Activated CD4-positive, CD25-positive, alpha-beta regulatory T cell treated with anti-CD3 and anti-CD28 coated beads, Interleukin-2, amount 50 U/mL, for 16 hours (primary cell): ENCODE measurements around the gene GMDS.
"Not testable (repeated sequence)": the region's sequence is repeated elsewhere in the genome, so short reads cannot be mapped to it uniquely, and the experiment has no call there.

Experiments
- DNase-seq: peaks from one replicate; pipeline ENCODE4 v3.0.0-alpha.2; 2020; ENCODE audit warnings: low read depth, low spot score

GMDS gene

DNA sequence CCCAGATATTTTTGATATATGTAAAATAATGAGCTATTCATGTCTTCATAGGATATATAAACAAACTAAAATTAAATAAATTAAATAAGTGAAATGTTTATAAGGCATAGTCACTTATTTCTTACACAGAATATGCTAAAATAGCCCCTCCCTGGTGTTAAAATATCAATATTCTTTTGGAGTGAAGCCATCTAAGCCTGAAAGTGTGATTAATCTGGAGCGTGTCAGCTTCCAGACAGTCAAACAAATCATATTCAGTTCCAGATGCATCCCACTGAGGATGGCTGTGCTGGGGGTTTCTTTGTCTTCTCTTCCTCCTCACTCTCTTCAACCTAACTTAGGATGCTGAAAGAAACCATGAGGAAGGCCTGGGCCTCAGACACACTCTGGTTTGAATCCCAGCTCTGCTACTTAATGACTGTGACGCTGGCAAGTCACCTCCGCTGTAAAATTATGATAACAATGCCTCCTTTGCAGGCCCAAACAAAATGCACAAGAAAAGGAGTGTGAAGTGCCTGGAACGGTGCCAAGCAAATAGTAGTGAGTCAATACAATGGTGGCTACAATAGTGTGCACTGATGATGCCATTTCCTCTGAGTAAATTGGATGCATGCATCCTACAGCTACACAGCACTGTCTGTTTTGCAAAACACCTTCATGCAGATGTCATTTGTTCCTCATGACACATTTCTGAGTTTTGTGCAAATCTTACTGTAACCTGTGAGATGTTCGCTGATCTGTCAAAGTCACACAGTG, 474.3 kb downstream of the GMDS start:
- DNase-seq = no peak

DNA sequence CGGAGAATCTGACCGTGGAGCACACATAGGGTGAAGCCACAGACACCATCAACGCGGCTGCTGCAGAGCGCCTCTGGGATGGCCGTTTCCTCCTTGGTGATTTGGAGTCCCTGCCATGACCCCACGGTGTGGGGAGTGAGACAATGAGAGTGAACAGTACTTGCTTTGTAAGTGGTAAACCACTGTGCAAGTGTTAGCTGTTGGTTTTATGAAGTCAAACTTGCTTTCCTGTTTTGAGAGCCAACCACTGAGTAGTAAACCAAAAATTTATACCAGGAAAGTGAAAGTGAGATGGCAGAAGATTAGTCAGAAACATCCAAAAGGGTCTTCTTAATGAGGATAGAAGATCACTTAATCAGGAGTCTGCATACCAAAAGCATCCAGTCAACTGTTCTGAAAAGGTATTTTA, 475.0 kb downstream of the GMDS start:
- DNase-seq = no peak

DNA sequence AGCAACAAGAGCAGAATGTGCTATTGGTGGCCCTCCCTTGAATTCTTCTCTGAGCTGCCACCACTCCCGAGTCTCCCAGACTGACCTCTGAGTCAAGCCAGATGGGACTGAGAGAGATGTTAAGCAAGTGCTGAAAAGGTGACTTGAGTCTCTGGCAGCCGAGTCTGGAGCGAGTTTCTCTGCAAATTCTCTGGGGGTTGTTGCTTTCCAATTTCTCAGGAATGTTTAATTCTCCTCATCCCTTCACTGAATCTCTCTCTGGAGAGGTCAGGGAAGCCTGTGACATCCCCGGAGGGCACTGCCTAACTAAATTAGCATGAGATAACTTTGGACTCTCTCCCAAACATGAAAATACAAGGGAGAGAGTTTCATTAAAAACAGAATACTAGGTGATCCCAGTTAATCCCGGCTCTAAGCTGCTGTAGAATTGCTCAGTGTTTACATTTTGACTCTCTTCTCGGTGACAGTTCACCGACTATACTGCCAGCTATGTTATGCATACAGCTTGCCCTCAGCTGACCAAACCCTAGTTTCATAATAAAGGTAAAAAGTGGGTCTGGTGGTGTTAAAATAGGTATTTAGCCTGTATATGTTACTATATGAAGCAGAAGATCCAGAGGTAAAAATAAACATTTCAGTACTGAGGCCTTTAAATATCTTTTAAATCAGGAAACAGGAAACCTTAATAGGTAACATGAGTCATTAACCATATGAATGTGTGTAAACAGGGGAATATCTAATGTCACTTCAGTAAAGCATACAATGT, 477.7 kb downstream of the GMDS start:
- no peak for DNase-seq

DNA sequence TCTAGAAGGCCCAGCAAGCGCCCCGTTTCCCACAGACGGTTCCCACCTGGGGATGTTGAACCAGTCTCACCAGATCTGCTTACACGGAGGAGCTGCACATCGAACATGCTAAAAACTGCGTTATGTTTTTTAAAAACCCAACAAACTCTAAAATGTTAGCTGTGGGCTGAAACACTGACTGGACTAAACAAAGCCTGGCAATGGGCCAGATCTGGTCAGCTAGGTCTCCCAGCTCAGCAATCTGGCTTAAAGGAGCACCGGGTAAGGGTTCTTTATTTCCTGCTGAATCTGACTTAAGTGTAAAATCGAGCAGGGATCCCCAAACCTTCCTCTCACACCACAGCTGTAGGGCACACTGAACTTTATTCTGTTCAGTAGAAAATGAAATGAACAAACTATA, 478.8 kb downstream of the GMDS start:
- no peak for DNase-seq

DNA sequence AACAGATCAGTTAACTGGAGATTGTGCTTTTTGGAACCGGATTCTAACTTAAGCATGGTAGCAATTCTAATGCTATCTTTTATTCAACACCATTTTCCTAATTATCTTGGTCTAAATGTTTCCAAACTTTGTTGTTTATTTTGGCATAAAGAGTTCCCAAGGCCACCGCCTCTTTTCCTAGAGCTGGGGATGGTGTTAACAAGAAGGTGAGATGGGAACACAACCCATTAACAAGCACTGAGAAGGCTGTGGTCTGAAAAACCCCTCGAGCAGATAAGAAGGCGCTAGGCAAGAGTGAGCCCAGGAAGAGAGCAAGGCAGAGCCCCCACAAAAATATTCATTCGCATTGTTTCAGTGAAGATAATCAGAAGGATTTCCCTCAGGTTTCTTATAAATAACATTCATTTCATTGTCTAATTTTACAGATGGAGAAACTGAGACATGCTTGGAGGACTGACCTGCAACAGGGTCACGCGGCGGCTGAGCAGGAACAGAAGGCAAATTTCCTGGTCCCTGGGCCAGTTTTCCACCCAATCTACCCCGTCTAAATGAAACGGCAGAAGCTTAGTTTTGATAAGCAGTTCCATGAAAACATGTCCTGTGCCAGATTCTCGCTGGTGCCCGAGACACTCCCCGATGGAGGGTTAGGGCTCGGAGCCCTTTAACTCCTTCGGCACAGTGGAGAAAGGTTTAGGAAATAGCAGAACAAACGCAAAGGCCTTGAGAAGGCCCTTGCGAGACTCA, 480.1 kb downstream of the GMDS start:
- no peak for DNase-seq

DNA sequence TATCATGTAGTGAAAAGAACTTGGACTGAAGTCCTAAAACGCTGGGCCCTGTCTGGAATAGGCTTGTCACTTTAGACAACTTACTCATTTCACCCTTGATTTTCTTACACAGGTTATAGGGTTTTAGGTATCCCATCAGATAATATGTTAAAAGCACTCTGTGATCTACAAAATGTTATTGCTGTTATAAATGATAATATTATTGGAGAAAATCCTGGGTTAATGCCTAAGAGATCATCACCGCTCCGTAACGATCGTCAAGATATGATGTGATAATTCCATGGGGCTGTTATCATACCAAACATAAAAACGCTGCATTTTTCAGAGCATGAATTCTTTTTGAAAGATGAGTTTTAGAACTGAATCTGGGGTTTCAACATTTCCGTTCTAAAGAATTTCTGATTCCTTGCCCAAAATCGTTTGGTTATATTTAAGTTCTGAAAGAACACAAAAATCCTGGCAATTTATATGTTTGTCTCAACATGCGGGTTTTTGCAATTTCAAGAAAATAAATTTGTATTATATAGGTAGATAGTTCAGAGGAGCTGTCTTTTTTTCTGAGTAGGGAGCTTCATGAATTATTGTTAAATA, 480.9 kb downstream of the GMDS start:
- DNase-seq = no peak

DNA sequence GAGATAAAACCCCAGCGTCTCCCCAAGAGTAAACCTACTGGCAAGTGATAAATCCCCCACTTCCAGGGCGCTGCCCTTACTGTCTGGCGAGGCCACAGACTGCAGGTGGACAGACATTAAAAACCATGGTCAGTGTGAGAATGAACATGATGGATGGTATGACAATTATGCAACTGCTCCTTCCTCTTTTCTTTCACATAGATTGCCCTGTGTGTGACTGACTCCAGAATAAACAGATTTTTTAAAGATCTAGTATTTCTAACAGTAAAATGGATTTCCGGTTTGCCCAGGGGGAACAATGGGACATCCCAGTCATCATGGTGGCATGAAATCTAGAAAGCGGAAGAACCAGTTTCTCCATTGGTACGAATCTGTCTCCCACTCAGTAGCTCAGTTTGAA, 482.0 kb downstream of the GMDS start:
- DNase-seq = no peak

DNA sequence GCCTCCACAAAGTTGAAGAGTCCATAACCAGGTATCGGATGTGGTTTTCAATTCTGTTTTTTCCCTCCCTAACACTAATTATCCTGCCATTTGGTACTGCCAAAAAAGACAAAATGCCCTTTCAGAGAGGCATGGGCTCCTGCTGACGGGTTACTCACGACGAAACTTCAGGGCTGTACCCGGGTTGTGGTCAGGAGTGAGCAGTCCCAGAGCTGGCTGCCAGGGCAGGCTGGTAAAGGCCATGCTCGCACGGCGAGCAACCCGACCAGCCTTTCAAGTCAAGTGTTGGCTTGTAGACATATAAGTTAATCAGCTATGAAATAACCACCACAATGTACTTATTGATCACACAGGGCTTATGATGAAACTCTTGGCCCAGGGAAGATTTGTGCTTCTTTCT, 483.2 kb downstream of the GMDS start:
- DNase-seq = no peak

DNA sequence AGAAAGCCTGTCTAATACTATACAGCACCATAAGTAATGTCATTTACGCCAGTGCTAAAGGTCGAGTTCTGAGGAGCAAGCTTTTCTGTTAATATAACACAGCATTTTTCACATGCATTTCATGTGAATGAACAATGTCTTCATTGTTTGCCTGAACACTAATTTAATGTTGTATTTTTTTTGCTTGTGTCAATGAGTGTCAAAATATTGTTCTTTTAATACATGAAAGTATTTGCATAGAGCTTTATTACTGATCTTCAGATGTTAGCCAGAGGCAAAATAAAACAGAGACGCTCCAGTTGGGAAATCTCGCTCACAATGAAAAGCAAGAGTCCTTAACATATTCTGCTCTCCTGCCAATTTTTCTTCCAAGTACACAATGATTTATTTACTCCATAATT, 483.9 kb downstream of the GMDS start:
- no peak for DNase-seq

DNA sequence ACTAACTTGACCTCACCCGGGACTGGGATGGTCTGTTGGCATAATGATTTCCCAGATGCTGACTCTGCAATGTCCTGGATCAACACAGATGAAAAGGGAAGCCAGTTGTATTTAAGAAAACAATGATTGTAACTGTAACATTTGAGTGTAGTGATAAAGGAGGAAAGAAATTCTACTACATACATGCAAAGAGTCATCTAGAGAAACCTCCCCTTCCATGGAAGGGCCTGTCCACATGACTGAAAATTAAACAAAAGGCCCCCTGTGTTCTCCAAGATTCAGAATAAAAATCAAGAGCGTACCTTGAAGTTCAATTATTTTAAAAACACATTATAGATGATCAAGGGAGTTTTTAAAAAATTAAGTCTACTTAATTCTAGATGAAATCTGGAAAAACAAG, 484.5 kb downstream of the GMDS start:
- DNase-seq = no peak

DNA sequence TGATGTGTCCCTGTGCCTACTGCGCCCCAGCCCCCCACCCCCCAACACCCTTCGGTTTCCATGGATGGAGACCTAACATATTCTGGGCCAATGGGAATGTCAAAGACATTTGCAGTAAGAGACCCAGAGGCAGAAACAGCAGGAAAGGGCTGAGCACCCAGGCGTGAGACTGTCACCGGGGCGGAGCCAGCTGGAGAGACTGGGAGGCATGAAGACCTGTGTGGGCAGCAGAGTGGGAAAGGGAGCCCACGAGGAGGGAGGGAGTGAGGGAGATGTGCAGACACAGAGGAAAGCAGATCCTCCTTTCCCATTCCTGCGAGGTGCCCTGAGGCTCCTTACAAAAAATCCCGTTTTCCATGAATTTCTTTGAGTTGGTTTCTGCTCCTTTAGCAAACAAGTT, 485.5 kb downstream of the GMDS start:
- no peak for DNase-seq

DNA sequence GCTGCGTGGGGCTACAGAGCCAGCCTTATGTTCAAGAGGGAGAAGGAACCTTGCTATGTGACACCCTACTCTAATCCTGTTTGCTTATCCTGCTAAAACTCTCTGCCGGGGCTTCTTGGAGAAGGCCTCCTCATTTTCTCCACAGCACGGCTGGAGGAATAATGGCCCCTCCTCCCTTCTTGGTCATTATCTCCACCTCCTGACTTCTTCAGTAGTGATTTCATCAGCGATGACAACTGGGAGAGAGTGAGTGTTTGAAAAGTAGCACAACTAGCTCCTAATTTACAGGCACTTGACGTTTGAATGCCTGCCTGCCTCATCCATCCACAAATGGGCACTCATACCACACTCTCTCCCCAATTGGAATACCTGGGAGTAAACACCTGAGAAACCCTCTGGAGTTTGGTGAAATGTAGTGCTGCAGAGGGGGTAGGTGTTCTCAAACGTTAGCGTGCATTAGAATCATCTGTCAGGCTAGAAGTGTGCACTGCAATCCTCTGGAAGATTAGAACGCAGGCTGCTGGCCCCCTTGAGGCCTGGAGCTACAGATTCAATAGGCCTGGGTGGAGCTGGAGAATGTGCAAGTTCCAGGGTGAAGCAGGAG, 487.2 kb downstream of the GMDS start:
- DNase-seq = no peak

DNA sequence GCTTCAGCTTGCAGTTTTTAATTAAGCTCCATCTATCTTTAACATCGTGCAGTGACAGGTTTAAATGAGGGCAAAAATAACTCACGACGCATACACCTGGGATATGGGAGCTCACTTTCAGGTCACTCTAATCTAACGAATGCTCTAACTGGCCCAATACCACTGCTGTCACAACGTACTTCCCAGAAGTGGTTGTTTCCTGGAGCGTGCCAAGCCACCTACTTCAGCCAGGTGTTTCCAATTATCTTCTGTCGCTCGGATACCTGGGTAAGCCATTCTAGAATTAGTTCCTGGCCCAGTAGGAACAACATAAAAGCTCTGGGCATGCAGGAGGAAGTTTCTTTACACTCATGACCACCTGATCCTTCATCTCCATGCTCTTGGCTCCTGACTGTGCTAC, 488.3 kb downstream of the GMDS start:
- no peak for DNase-seq

DNA sequence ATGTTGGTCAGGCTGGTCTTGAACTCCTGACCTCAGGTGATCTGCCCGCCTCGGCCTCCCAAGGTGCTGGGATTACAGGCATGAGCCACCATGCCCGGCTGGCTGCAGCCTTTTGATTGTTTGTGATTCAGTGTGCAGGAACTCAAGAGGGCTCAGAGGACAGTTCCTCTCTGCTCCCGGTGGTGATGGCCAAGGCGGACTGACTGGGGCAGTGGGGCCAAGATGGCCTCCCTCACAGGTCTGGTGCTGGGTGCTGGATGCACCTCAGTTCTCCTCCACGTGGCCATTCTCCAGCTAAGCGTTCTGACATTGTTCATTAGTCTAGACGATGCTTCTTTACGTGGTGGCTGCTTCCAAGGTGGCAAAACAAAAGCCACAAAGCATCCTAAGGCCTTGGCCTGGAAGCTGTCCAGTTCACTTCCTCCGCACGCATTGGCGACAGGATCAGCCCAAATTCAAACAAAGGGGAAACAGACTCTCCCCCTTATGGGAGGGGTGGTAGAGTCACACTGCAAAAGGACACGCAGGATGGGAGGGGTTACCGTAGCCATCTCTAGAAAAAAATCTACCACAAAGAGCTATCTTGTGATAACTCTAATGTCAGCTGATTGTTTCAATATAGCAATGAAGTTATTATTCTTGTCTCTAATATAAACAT, 488.8 kb downstream of the GMDS start:
- DNase-seq = no peak

DNA sequence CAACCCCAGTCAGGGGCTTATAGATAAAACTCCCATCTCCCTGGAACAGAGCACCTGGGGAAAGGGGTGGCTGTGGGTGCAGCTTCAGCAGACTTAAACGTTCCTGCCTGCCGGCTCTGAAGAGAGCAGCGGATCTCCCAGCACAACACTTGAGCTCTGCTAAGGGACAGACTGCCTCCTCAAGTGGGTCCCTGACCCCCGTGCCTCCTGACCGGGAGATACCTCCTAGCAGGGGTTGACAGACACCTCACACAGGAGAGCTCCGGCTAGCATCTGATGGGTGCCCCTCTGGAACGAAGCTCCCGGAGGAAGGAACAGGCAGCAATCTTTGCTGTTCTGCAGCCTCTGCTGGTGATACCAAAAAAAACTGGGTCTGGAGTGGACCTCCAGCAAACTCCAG, 494.3 kb downstream of the GMDS start:
- DNase-seq = not testable (repeated sequence)

DNA sequence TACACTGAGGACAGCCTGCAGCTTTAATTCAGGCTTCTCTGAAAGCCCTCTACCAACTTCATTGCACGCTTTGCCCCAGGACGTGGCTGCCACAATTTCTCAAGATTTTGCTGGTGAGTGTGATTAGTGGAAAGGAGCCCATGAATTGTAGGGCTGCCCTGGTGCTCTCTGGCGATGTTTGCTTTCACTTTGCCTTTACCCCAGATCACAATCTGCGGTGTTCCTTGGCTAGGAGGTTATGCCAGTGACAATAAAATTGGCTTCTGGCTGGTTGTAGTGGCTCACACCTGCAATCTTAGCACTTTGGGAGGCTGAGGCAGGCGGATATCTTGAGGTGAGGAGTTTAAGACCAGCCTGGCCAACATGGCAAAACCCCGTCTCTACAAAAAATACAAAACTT, 496.4 kb downstream of the GMDS start:
- no peak for DNase-seq

DNA sequence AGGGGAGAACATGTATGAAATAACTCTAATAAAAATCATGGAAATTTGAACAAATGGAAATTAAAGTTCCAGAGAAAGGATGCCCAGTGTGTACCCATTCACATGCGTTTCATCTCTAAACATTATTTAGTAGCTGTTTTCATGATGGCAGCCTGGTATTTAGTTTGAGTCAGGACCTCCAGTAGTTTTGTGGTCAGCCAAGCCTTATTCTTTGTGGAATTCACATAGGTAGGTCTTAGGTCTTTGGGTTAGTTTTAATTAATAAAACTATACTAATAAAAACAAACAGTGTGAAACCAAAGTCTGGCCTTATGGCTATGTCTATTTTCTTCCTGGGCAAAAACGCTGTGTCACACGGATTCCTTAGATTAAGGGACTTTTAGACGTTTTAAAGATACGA, 497.9 kb downstream of the GMDS start:
- no peak for DNase-seq

DNA sequence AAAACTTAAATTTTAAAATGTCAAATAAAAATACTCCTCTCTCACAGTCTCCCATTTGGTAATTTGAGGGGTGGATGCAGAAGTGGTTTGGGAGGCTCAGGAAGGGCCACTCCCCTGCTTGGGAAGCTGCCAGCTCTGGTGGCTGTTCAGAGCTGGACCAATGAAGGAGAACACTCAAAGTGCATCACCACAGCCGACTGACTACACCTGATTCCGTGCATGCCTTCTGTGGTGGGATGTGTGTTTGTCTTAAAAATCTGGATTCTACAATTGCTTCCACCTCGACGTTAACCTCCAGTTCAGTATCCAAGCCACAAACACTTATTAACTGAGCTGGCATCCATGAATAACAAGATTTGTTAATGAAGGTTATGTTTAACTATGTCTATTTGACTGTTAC, 498.4 kb downstream of the GMDS start:
- DNase-seq = no peak

DNA sequence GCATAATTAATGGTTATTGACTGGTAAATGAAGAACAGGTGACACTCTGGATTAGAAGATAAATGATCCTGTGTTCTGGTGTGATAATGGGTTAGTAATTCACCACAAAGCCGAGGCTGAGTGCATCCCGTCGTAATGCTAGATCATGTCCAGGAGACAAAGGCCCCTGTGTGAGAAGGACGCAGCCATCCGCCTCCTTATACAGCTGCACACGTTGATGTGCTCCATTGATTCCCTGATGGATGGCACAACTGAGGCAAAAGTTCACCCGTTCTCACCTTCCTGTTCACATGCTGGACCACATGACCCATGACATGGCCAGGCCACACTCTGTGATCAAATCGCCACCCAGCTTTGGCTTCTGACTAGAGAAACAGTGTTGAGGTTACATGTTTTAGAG, 499.6 kb downstream of the GMDS start:
- no peak for DNase-seq

DNA sequence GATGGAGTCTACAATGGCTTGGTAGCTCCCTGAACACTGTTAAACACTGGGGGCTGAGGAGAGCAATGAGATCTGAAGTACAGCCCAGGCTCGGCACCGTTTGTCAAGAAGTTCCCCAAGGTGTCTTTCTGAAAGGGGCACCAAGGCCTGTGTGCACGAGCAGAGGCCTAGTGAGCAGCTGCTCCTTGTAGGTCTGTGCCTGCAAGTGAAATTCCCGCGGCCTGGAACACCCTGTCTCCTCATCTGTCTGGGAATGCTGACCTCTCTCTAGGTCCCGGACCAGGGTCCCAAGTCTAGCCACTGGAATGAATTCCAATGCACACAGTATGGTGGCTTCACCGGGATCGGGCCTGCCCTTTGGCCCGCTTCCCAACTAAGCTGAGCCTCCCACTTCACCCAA, 500.9 kb downstream of the GMDS start:
- DNase-seq = no peak

DNA sequence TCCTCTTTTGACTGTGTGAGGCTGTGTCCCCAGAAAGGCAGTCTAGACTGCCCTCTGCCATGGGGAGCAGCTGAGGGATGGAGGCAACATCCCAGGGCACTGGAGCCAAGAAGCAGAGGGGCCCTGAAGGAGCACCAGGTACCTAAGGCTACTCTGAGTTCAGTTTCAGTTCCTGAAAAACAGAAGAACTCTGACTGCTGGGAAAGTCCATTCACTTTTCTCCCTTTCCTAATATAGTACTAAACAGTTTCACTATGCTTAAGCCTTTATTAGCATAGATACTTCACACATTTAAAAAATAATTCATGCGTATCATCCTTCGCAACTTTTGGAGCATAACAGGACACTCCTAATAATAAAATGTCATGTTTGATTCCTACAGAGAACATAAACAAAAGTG, 505.7 kb downstream of the GMDS start:
- no peak for DNase-seq
